WI38 (cell line): ENCODE measurements around the gene CACNB1.

ENCODE experiments used
- H3K4me3 ChIP-seq: 2 replicates; pipeline ENCODE4 v1.5.1; 2011; ENCODE audit warnings: low read depth, mild to moderate bottlenecking, control low read depth, low read length
- CTCF ChIP-seq: IDR thresholded peaks from 2 replicates; pipeline ENCODE4 v1.5.1; 2012; ENCODE audit warnings: low read depth, mild to moderate bottlenecking, control low read depth, low read length

The CACNB1 gene

GRCh38 chr17:39225308-39225958, 28.0 kb upstream of the CACNB1 start, which contains the start of gene STAC2:
STAC2 (minus strand) TSS chr17:39225945; CDS start chr17:39225502, 443 bp downstream.
- TF ChIP-seq CTCF, result no peak
- peak within 1 kb of the TSS; percentile 41 for H3K4me3 ChIP-seq

- TF ChIP-seq CTCF, result no peak
These were observed 27.4 kb upstream of the CACNB1 start for GRCh38 chr17:39224778-39225307.

GRCh38 chr17:39223907-39224777, 26.7 kb upstream of the CACNB1 start:
- TF ChIP-seq CTCF, result no peak
- no peak overlapping the region for H3K4me3 ChIP-seq

More at GRCh38 chr17:39224778-39225307, 27.4 kb upstream of the CACNB1 start:
- H3K4me3 ChIP-seq, result no peak overlapping the region

GRCh38 chr17:39222866-39223834, 25.7 kb upstream of the CACNB1 start:
- H3K4me3 ChIP-seq, result no peak overlapping the region
- TF ChIP-seq CTCF, result no peak

GRCh38 chr17:39222151-39222550, 24.7 kb upstream of the CACNB1 start:
- no peak for TF ChIP-seq CTCF
- H3K4me3 ChIP-seq, result no peak overlapping the region

GRCh38 chr17:39221572-39221971, 24.1 kb upstream of the CACNB1 start:
- no peak overlapping the region for H3K4me3 ChIP-seq
- TF ChIP-seq CTCF, result no peak
